H1 (cell line): ENCODE data around the gene SEPTIN1.

Source experiments
- CHD2 ChIP-seq: IDR thresholded peaks from 2 replicates; pipeline ENCODE4 v1.6.1; 2012; ENCODE audit warnings: low read length, improper control_type of control experiment
- EP300 ChIP-seq, 2 experiments: IDR thresholded peaks; 1 replicate in 1 of 2; 2 replicates in 1 of 2; pipeline ENCODE4 v1.6.1; 2011 to 2012; ENCODE audit warnings: low read depth in 2 of 2, low read length in 2 of 2, mild to moderate bottlenecking in 2 of 2, borderline replicate concordance in 1 of 2, inconsistent platforms in 1 of 2, moderate library complexity in 1 of 2
- GTF2F1 ChIP-seq: IDR thresholded peaks from 2 replicates; pipeline ENCODE4 v1.6.1; 2012; ENCODE audit warnings: low read depth, low read length, improper control_type of control experiment, borderline replicate concordance
- POLR2AphosphoS5 ChIP-seq: IDR thresholded peaks from 2 replicates; pipeline ENCODE4 v1.6.1; 2011; ENCODE audit warnings: low read depth, low read length
- RFX5 ChIP-seq: IDR thresholded peaks from 2 replicates; pipeline ENCODE4 v1.6.1; 2011; ENCODE audit warnings: low read depth, low read length, improper control_type of control experiment, borderline replicate concordance
- SIN3A ChIP-seq, 2 experiments: IDR thresholded peaks in 1 of 2; conservative IDR thresholded peaks in 1 of 2; 2 replicates each; pipeline ENCODE4 v1.6.1; 2011 to 2012; ENCODE audit warnings: low read length in 2 of 2, improper control_type of control experiment in 1 of 2, low read depth in 1 of 2, mild to moderate bottlenecking in 1 of 2
- TF ChIP-seq, protein P1 (sequence below), 3 experiments: IDR thresholded peaks; 1 replicate in 2 of 3; 2 replicates in 1 of 3; pipeline versions ENCODE4 v1.5.1 to v1.6.1; 2011; ENCODE audit warnings: low read length in 3 of 3, mild to moderate bottlenecking in 3 of 3, inconsistent platforms in 2 of 3, low read depth in 1 of 3, moderate library complexity in 1 of 3; ENCODE audit not compliant: insufficient read depth in 1 of 3; ENCODE audit errors: control extremely low read depth in 1 of 3

DNA sequence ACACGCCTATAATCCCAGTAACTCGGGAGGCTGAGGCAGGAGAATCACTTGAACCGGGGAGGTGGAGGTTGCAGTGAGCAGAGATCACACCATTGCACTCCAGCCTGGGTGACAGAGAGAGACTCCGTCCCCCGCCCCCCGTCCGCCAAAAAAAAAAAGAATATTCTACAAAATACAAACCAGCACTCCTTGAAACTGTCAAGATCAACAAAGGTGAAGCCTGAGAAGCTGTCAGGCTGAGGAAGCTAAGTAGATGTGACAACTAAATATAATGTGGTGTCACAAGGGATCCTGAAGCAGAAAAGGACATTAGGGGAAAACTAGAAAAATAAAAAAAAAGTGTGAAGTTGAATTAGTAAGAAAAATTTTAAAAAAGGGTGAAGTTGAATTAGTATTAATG, 33.4 kb downstream of the SEPTIN1 start:
- TF ChIP-seq EP300 (IDR thresholded peaks at IDR 0.05; ENCODE audit: borderline replicate concordance in 1 of 2, low read depth in 2 of 2, low read length in 2 of 2) (no peak), GTF2F1 (no peak), POLR2AphosphoS5 (no peak), RFX5 (no peak), SIN3A (conservative IDR thresholded peaks at IDR 0.05 in 1 of 2, IDR thresholded peaks at IDR 0.05 in 1 of 2; ENCODE audit: low read depth in 1 of 2, low read length in 2 of 2) (no peak), CHD2 (no peak)
- TF ChIP-seq, protein P1, sequence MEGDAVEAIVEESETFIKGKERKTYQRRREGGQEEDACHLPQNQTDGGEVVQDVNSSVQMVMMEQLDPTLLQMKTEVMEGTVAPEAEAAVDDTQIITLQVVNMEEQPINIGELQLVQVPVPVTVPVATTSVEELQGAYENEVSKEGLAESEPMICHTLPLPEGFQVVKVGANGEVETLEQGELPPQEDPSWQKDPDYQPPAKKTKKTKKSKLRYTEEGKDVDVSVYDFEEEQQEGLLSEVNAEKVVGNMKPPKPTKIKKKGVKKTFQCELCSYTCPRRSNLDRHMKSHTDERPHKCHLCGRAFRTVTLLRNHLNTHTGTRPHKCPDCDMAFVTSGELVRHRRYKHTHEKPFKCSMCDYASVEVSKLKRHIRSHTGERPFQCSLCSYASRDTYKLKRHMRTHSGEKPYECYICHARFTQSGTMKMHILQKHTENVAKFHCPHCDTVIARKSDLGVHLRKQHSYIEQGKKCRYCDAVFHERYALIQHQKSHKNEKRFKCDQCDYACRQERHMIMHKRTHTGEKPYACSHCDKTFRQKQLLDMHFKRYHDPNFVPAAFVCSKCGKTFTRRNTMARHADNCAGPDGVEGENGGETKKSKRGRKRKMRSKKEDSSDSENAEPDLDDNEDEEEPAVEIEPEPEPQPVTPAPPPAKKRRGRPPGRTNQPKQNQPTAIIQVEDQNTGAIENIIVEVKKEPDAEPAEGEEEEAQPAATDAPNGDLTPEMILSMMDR (IDR thresholded peaks at IDR 0.05; ENCODE audit: control extremely low read depth in 1 of 3, insufficient read depth in 1 of 3, low read depth in 1 of 3, low read length in 3 of 3), result no peak
